ENCODE data around the gene NFKBIZ. TPM values are rescaled to one million over a fixed set of nuclear protein-coding genes. Genes with fewer than 3 reads are reported as not detected.

Gene NFKBIZ
- total RNA-seq, 4 donors from 2014 or later, result 49.8 to 103 (median 95.4) TPM

- TF ChIP-seq POLR2AphosphoS5 (IDR thresholded peaks at IDR 0.05), result no peak
- no peak for TF ChIP-seq CTCF (IDR thresholded peaks at IDR 0.05)
- TF ChIP-seq EP300 (IDR thresholded peaks at IDR 0.05), result no peak
- no peak for TF ChIP-seq POLR2A (IDR thresholded peaks at IDR 0.05; ENCODE audit: low read depth)
- 72% methylated on average over 3 of the region's 3 CpGs for WGBS
- H3K36me3 ChIP-seq, result peaks cover 2 to 8% (median 5%) of the 10 kb centered on the region in 4 donors
- no peak for DNase-seq (ENCODE audit: extremely low spot score)
- H3K9me3 ChIP-seq, result no peaks in the 10 kb centered on the region
- intact Hi-C loops (cut with DNase I), result loop anchor here (5.0 to 10.0 kb wide), 2 partner anchors 35 to 287 kb away; no protein-coding TSS in a partner anchor
- peak overlapping the region; percentile 98 to 99 (median 98) for H3K27ac ChIP-seq (replicated peaks in 1 of 4)
- H3K27me3 ChIP-seq, result no peaks in the 10 kb centered on the region
- peaks cover 5 to 27% (median 24%) of the 10 kb centered on the region in 4 donors for H3K4me1 ChIP-seq
- no peak overlapping the region for H3K4me3 ChIP-seq
These were observed 2.0 kb upstream of the NFKBIZ start for GRCh38 chr3:101847328-101847727.

GRCh38 chr3:101848326-101848725, 988 bp upstream of the NFKBIZ start:
- intact Hi-C loops (cut with DNase I), result loop anchor here (5.0 to 10.0 kb wide), 2 partner anchors 36 to 286 kb away; no protein-coding TSS in a partner anchor
- TF ChIP-seq CTCF (IDR thresholded peaks at IDR 0.05) (no peak), POLR2A (IDR thresholded peaks at IDR 0.05; ENCODE audit: low read depth) (no peak), EP300 (IDR thresholded peaks at IDR 0.05) (no peak), POLR2AphosphoS5 (IDR thresholded peaks at IDR 0.05) (no peak)
- Histone ChIP-seq H3K4me3 (peak overlapping the region; percentile 89 to 96 (median 94)), H3K4me1 (peaks cover 5 to 37% (median 34%) of the 10 kb centered on the region in 4 donors), H3K36me3 (peaks cover 12 to 18% (median 15%) of the 10 kb centered on the region in 4 donors), H3K9me3 (no peaks in the 10 kb centered on the region), H3K27ac (replicated peaks in 1 of 4) (peak overlapping the region; percentile 98 to 99 (median 98)), H3K27me3 (no peaks in the 10 kb centered on the region)
- 29% methylated on average over 3 of the region's 3 CpGs for WGBS
- no peak for DNase-seq (ENCODE audit: extremely low spot score)

GRCh38 chr3:101849714-101850245, 466 bp downstream of the NFKBIZ start:
- intact Hi-C loops (cut with DNase I), result loop anchor here (2.0 to 10.0 kb wide), 3 partner anchors 37 to 375 kb away; no protein-coding TSS in a partner anchor
- no peaks in the 10 kb centered on the region for H3K27me3 ChIP-seq

GRCh38 chr3:101850246-101851051, 1.1 kb downstream of the NFKBIZ start:
- WGBS, result 1% methylated on average over 19 of the region's 19 CpGs

More at GRCh38 chr3:101849714-101850245, 466 bp downstream of the NFKBIZ start:
- peak in 1 of 2 donors; percentile 9 for TF ChIP-seq POLR2AphosphoS5 (IDR thresholded peaks at IDR 0.05)
- TF ChIP-seq CTCF (IDR thresholded peaks at IDR 0.05), result no peak
- WGBS, result under 1% methylated on average over 53 of the region's 67 CpGs
- Histone ChIP-seq H3K4me1 (peaks cover 5 to 52% (median 44%) of the 10 kb centered on the region in 4 donors), H3K9me3 (no peaks in the 10 kb centered on the region), H3K4me3 (peak overlapping the region; percentile 89 to 96 (median 94)), H3K36me3 (peaks cover 26 to 33% (median 29%) of the 10 kb centered on the region in 4 donors), H3K27ac (replicated peaks in 1 of 4) (peak overlapping the region; percentile 98 to 99 (median 98))
- DNase-seq (ENCODE audit: extremely low spot score), result no peak

More at GRCh38 chr3:101850246-101851051, 1.1 kb downstream of the NFKBIZ start:
- Histone ChIP-seq H3K4me1 (peaks cover 5 to 59% (median 50%) of the 10 kb centered on the region in 4 donors), H3K27ac (replicated peaks in 1 of 4) (peak overlapping the region; percentile 98 to 99 (median 98)), H3K9me3 (no peaks in the 10 kb centered on the region), H3K27me3 (no peaks in the 10 kb centered on the region), H3K4me3 (peak overlapping the region; percentile 89 to 96 (median 94)), H3K36me3 (peaks cover 32 to 40% (median 36%) of the 10 kb centered on the region in 4 donors)
- intact Hi-C loops (cut with DNase I), result loop anchor here (2.0 kb wide), 1 partner anchor 374 kb away; no protein-coding TSS in a partner anchor
- TF ChIP-seq POLR2AphosphoS5 (IDR thresholded peaks at IDR 0.05) (peak; percentile 31 to 70), EP300 (IDR thresholded peaks at IDR 0.05) (no peak), CTCF (IDR thresholded peaks at IDR 0.05) (no peak), POLR2A (IDR thresholded peaks at IDR 0.05; ENCODE audit: low read depth) (no peak)
- no peak for DNase-seq (ENCODE audit: extremely low spot score)
